PFSK-1 (cell line): ENCODE data around the gene TEKT3.

Experiments
- FOXP2 ChIP-seq: optimal IDR thresholded peaks from 2 replicates; pipeline ENCODE3; 2011; ENCODE audit warnings: borderline replicate concordance, control low read depth, inconsistent platforms; ENCODE audit not compliant: insufficient read depth; ENCODE audit errors: extremely low read length, extremely low read depth
- POLR2AphosphoS5 ChIP-seq: IDR thresholded peaks from 2 replicates; pipeline ENCODE4 v1.6.1; 2012; ENCODE audit warnings: low read depth, mild to moderate bottlenecking, control low read depth, low read length, moderate library complexity
- REST ChIP-seq, 2 experiments: IDR thresholded peaks; 2 replicates each; pipeline versions ENCODE4 v1.6.1 to v1.8.0; 2011 to 2012; ENCODE audit warnings: low read depth in 2 of 2, low read length in 2 of 2, control low read depth in 1 of 2, inconsistent platforms in 1 of 2, mild to moderate bottlenecking in 1 of 2, moderate library complexity in 1 of 2; ENCODE audit not compliant: insufficient read depth in 1 of 2
- SIN3A ChIP-seq: IDR thresholded peaks from 2 replicates; pipeline ENCODE4 v1.6.1; 2012; ENCODE audit warnings: mild to moderate bottlenecking, low read length, moderate library complexity, borderline replicate concordance; ENCODE audit not compliant: insufficient read depth
- TAF1 ChIP-seq: IDR thresholded peaks from 2 replicates; pipeline ENCODE4 v1.6.1; 2012; ENCODE audit warnings: low read length, control low read depth, borderline replicate concordance; ENCODE audit not compliant: insufficient read depth

TEKT3 gene

GRCh38 chr17:15261258-15261801 lies 80.1 kb downstream of the TEKT3 start:
- TF ChIP-seq TAF1: no peak
- TF ChIP-seq FOXP2: no peak
- no peak for TF ChIP-seq SIN3A
- TF ChIP-seq REST (IDR thresholded peaks at IDR 0.05; ENCODE audit: insufficient read depth in 1 of 2, low read depth in 2 of 2, low read length in 2 of 2): no peak
- no peak for TF ChIP-seq POLR2AphosphoS5

GRCh38 chr17:15260376-15261257 lies 80.8 kb downstream of the TEKT3 start:
- TF ChIP-seq TAF1 (no peak), FOXP2 (no peak), SIN3A (no peak), POLR2AphosphoS5 (peak; percentile 61; the same call in 1 of the 2 replicates), REST (IDR thresholded peaks at IDR 0.05; ENCODE audit: insufficient read depth in 1 of 2, low read depth in 2 of 2, low read length in 2 of 2) (no peak)

- TF ChIP-seq REST (IDR thresholded peaks at IDR 0.05; ENCODE audit: insufficient read depth in 1 of 2, low read depth in 2 of 2, low read length in 2 of 2) (no peak), SIN3A (no peak), FOXP2 (no peak), POLR2AphosphoS5 (no peak), TAF1 (no peak)
These were observed 83.4 kb downstream of the TEKT3 start for GRCh38 chr17:15257796-15258512.

GRCh38 chr17:15257258-15257788 lies 84.1 kb downstream of the TEKT3 start:
- TF ChIP-seq REST (IDR thresholded peaks at IDR 0.05; ENCODE audit: insufficient read depth in 1 of 2, low read depth in 2 of 2, low read length in 2 of 2) (0 out of 4 replicates have a peak, but pooled peaks of 1 of the 2 experiments have one; percentile 5), FOXP2 (no peak), TAF1 (no peak), SIN3A (no peak)
